HUES6 (cell line): ENCODE measurements around the gene ZNF514.
"Not testable (repeated sequence)": the region's sequence is repeated elsewhere in the genome, so short reads cannot be mapped to it uniquely, and the experiment has no call there.

ENCODE experiments used
- H3K27ac ChIP-seq: 2 replicates; pipeline ENCODE4 v1.7.0; 2013; ENCODE audit warnings: low read depth, mild to moderate bottlenecking, low read length, inconsistent platforms
- H3K27me3 ChIP-seq: 2 replicates; pipeline ENCODE4 v1.6.1; 2013; ENCODE audit warnings: low read length; ENCODE audit not compliant: control insufficient read depth, insufficient read depth
- H3K36me3 ChIP-seq: 2 replicates; pipeline ENCODE4 v1.6.1; 2013; ENCODE audit warnings: low read length; ENCODE audit not compliant: control insufficient read depth, insufficient read depth
- H3K4me1 ChIP-seq: 2 replicates; pipeline ENCODE4 v1.6.1; 2013; ENCODE audit warnings: low read length; ENCODE audit not compliant: control insufficient read depth, insufficient read depth
- H3K4me3 ChIP-seq: 2 replicates; pipeline ENCODE4 v1.5.1; 2013; ENCODE audit warnings: low read depth, low read length
- H3K9ac ChIP-seq: one replicate; pipeline ENCODE4 v1.6.1; 2013; ENCODE audit warnings: mild to moderate bottlenecking, low read length
- H3K9me3 ChIP-seq: 2 replicates; pipeline ENCODE4 v1.6.1; 2013; ENCODE audit warnings: low read depth, low read length; ENCODE audit not compliant: control insufficient read depth, insufficient read depth

ZNF514 gene

DNA sequence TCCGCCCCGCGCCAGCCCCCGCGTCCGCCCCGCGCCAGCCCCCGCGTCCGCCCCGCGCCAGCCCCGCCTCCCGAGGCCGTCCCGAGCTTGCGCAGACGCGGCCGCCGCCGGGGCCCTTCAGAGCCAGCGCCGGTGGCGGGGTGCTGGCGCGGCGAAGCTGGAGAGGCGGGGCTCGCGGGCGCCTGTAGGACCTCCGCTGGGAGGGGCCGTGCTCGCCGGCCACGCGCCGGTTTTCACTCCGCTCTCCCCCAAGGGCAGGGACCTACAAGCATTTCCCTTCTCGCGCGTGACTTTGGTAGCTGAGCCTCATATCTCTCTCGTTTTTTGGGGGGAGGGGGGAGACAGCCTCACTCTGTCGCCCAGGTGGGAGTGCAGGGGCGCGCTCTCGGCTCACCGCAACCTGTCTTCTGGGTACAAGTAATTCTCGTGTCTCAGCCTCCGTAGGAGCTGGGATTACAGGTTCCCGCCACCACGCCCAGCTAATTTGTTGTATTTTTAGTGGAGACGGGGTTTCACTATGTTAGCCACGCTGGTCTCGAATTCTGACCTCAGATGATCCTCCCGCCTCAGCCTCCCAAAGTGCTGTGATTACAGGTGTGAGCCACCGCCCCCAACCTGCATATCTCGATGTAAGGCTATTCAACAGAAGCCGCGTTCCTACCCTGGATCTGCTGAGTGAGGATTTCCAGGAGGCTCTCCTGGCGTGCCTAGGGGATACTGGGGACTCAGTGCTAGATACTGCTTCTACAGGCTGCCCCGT, at the start of gene ZNF514:
TSS of gene ZNF514 (minus strand) at position 159 of the 760 bp plus-strand sequence. CDS start 6,595 bp downstream, outside the sequence.
- H3K4me1 ChIP-seq = 0 out of 2 replicates have a peak, but pooled peaks cover 8% of the 10 kb centered on the region
- peaks cover 26% of the 10 kb centered on the region for H3K36me3 ChIP-seq
- peak within 1 kb of the TSS; percentile 74 for H3K9ac ChIP-seq
- H3K27me3 ChIP-seq = peaks cover 11% of the 10 kb centered on the region
- H3K27ac ChIP-seq = no peak within 1 kb of the TSS
- peak within 1 kb of the TSS; percentile 94 for H3K4me3 ChIP-seq
- H3K9me3 ChIP-seq = no peaks in the 10 kb centered on the region; the same call in 1 of the 2 replicates

GRCh38 chr2:95208106-95208505, 48.5 kb upstream of the ZNF514 start:
- peaks cover 37% of the 10 kb centered on the region for H3K9me3 ChIP-seq
- H3K4me3 ChIP-seq = peak overlapping the region; percentile 77
- H3K9ac ChIP-seq = peak overlapping the region; percentile 64
- H3K27ac ChIP-seq = no peak overlapping the region
- H3K36me3 ChIP-seq = peaks cover 42% of the 10 kb centered on the region
- H3K27me3 ChIP-seq = peaks cover 13% of the 10 kb centered on the region
- peaks cover 7% of the 10 kb centered on the region for H3K4me1 ChIP-seq

DNA sequence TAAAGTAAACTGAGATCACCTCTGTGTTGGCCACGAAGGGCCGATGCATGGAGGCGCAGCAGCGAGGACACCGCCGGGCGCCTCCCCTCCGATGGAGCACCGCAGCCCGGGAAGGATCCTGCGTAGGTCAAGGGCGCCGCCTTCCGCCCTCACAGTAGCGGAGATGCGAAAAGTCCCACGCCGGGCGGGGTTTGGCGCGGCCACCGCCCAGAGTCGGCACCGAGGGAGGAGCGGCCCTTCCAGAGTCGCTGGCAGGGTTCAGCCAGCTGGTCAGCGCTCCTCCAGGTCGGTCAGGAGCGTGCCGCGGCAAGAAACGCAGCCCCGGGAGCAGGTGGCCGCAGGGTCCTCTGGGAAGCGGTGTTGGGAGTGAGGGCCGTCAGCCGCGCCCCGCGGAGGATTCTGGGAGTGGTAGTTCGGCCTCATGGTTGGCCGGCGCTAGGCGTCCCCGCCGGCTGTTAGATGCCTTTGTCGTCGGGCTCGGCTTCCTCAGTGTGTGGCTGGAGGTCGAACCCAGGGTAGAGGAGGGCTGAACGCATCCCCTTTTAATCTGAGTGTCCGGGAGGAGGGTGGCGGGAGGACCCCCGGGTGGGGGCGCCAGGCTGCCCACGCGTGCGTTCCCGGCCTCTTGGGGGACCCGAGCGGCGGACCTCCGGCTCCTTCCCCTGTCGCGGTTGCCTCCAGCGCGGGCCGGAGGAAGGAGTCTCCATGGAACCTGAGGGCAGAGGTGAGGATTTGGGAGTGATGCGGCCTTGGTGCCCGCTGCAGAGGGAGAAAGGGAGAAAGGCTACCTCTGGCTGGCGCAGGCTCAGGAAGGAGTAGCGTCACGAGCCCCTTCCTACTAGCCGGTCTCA, 47.7 kb upstream of the ZNF514 start, which contains the start of gene ZNF892:
TSS of gene ZNF892 (plus strand) at position 411 of the 851 bp plus-strand sequence. CDS start at position 706, 295 bp downstream.
- peak within 1 kb of the TSS; percentile 64 for H3K9ac ChIP-seq
- H3K27me3 ChIP-seq = peaks cover 13% of the 10 kb centered on the region
- peaks cover 30% of the 10 kb centered on the region for H3K9me3 ChIP-seq
- peak within 1 kb of the TSS; percentile 77 for H3K4me3 ChIP-seq
- peaks cover 7% of the 10 kb centered on the region for H3K4me1 ChIP-seq
- peaks cover 35% of the 10 kb centered on the region for H3K36me3 ChIP-seq
- 0 out of 2 replicates have a peak within 1 kb of the TSS, but pooled peaks have one; percentile 17 for H3K27ac ChIP-seq

DNA sequence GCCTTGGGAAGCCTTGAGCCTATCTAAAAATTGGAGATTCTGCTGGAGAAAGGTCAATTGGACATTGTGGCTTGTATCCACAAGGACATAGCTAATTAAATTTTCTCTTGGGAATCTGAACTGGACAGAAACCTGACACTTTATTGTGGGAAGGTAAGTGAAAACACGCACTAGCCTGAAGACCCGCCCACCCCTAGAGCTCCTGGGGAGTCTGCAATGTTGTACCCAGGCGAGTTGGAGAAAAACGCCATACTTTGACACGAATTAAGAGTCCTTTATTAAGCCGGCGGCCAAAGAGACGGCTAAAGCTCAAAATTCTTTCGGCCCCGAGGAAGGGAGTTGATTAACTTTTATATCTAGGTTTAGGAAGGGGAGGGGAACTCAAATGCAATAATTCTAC, 46.4 kb upstream of the ZNF514 start:
- Histone ChIP-seq H3K4me3 (peak overlapping the region; percentile 77), H3K36me3 (peaks cover 22% of the 10 kb centered on the region), H3K9ac (no peak overlapping the region), H3K4me1 (peaks cover 7% of the 10 kb centered on the region), H3K9me3 (peaks cover 19% of the 10 kb centered on the region), H3K27me3 (peaks cover 13% of the 10 kb centered on the region), H3K27ac (no peak overlapping the region)

DNA sequence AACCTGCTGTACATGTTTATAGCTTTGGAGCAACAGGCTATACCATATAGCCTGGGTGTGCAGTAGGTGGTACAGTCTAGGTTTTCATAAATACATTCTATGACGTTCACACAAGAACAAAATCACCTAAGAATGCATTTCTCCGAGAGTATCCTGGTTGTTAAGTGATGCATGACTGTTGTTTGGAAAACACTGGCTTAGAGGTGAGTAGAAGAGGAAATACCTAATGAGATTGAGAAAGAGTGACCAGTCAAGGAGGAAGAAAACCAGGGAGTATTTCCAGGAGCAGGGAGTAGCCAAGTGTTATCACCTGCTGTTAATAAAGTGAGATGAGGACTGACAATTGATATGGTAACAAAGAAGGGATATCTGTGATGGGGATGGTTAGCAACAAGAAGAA, 44.7 kb upstream of the ZNF514 start:
- Histone ChIP-seq H3K4me3 (no peak overlapping the region), H3K9ac (no peak overlapping the region), H3K36me3 (peaks cover 10% of the 10 kb centered on the region), H3K27ac (no peak overlapping the region), H3K9me3 (peaks cover 7% of the 10 kb centered on the region; the same call in 1 of the 2 replicates), H3K4me1 (peaks cover 7% of the 10 kb centered on the region), H3K27me3 (peaks cover 14% of the 10 kb centered on the region)

GRCh38 chr2:95203911-95204310, 44.3 kb upstream of the ZNF514 start:
- H3K9me3 ChIP-seq = peaks cover 3% of the 10 kb centered on the region; the same call in 1 of the 2 replicates
- H3K36me3 ChIP-seq = peaks cover 5% of the 10 kb centered on the region; the same call in 1 of the 2 replicates
- H3K9ac ChIP-seq = no peak overlapping the region
- H3K4me1 ChIP-seq = peaks cover 7% of the 10 kb centered on the region
- H3K27me3 ChIP-seq = peaks cover 18% of the 10 kb centered on the region
- H3K27ac ChIP-seq = no peak overlapping the region
- no peak overlapping the region for H3K4me3 ChIP-seq

DNA sequence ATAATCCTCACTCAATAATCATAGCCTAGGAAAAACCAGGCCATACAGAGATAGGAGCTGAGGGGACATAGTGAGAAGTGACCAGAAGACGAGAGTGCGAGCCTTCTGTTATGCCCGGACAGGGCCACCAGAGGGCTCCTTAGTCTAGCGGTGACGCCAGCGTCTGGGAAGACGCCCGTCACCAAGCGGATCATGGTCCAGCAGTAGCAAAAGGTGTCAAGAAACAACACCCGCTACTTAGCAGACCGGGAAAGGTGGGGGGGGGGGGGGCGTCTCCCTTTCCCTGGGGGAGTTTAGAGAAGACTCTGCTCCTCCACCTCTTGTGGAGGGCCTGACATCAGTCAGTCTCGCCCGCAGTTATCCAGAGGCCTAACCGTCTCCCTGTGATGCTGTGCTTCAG, 33.3 kb upstream of the ZNF514 start:
- H3K27me3 ChIP-seq, H3K9ac ChIP-seq, H3K36me3 ChIP-seq, H3K4me3 ChIP-seq, H3K27ac ChIP-seq, H3K9me3 ChIP-seq, H3K4me1 ChIP-seq: not testable (repeated sequence)

- Histone ChIP-seq H3K9ac (no peak overlapping the region), H3K27me3 (peaks cover 5% of the 10 kb centered on the region; the same call in 1 of the 2 replicates), H3K27ac (no peak overlapping the region), H3K4me3 (no peak overlapping the region), H3K36me3 (peaks cover 18% of the 10 kb centered on the region), H3K9me3 (no peaks in the 10 kb centered on the region), H3K4me1 (no peaks in the 10 kb centered on the region)
These were observed 26.3 kb upstream of the ZNF514 start for GRCh38 chr2:95185973-95186372.

GRCh38 chr2:95185197-95185596, 25.5 kb upstream of the ZNF514 start:
- Histone ChIP-seq H3K4me3 (no peak overlapping the region), H3K9ac (no peak overlapping the region), H3K4me1 (no peaks in the 10 kb centered on the region), H3K27ac (no peak overlapping the region), H3K9me3 (no peaks in the 10 kb centered on the region), H3K27me3 (peaks cover 2% of the 10 kb centered on the region; the same call in 1 of the 2 replicates), H3K36me3 (peaks cover 25% of the 10 kb centered on the region)

DNA sequence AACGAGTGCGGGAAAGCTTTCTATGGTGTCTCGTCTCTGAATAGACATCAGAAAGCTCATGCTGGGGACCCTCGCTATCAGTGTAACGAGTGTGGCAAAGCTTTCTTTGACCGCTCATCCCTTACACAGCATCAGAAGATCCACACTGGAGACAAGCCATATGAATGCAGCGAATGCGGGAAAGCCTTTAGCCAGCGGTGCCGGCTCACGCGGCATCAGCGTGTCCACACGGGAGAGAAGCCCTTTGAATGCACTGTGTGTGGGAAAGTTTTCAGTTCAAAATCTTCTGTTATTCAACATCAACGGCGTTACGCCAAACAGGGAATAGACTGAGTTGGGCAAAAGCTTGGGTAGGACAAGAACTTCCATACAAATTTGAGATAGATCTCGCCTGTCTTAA, 22.1 kb upstream of the ZNF514 start:
- Histone ChIP-seq H3K36me3 (peaks cover 33% of the 10 kb centered on the region), H3K27me3 (no peaks in the 10 kb centered on the region)

DNA sequence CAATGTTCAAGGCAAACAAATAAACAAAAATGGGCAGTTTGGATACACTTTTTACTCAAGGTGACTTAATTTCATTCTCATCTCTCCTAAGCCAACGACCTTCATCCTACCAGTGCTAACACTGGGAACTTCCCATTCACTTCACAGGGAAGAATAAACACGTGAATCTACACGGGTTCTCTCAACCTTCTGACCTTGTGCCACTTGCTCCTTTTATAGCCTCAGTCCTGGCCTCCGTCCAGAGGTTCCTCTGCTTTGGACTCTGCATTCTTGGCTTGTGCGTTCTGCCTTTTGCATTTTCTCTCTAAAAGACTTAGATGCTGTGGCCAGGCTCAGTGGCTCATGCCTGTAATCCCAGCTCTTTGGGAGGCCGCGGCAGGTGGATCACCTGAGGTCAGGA, 19.8 kb upstream of the ZNF514 start:
- Histone ChIP-seq H3K9ac (no peak overlapping the region), H3K27ac (no peak overlapping the region), H3K4me3 (no peak overlapping the region), H3K9me3 (no peaks in the 10 kb centered on the region), H3K4me1 (no peaks in the 10 kb centered on the region), H3K27me3 (no peaks in the 10 kb centered on the region), H3K36me3 (peaks cover 33% of the 10 kb centered on the region)

More for the DNA sequence above, 22.1 kb upstream of the ZNF514 start:
- Histone ChIP-seq H3K4me1 (no peaks in the 10 kb centered on the region), H3K9ac (no peak overlapping the region), H3K4me3 (no peak overlapping the region), H3K9me3 (no peaks in the 10 kb centered on the region), H3K27ac (no peak overlapping the region)
